GM18526 (cell line): Measurements from ENCODE around the gene ROR1.

Source experiments
- POLR2A ChIP-seq: IDR thresholded peaks from 3 replicates; pipeline ENCODE4 v1.6.1; 2011; ENCODE audit not compliant: insufficient read length; ENCODE audit errors: extremely low read depth

The ROR1 gene

DNA sequence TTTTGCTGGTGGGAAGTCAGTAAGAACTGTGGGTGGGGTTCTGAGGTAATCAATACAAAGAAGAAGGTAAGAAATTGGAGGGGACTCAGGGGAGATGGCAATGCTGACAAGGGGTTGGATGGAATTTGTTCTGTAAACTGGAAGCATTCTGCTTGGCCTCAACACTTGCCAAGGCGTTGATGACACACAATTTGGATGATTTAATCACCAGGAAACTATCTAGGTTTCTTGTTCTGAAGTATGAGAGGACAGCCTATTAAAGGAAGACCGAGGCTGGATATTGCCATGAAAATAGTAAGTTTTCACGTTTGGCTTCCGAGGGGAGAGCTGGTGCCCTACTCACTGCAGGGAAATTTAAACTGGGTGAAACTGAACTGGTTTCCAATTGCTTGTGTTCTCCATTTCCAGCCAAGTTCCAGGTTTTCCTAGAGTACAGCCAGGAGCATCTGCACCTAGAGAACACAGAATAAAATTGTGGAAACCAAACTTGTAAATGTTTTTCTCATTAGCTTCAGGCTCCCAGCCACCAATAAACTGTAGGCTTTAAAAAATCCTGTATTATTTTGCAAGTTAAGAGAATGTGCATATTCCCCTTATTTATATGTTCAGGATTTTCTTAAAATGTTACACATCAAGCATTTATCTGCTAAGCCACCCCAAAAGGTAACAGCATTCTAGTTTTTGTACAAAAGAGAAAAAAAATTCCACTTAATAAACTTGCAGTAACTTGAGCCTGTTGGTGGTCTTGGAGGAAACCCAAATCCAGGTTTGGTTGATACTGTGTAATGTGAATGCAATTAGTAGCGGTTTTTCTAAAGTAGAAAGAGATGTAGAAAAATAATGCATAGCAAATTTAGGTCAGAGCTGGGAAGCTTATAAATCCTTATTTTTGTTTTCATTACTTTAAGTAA, 53.8 kb downstream of the ROR1 start:
- no peak for TF ChIP-seq POLR2A

DNA sequence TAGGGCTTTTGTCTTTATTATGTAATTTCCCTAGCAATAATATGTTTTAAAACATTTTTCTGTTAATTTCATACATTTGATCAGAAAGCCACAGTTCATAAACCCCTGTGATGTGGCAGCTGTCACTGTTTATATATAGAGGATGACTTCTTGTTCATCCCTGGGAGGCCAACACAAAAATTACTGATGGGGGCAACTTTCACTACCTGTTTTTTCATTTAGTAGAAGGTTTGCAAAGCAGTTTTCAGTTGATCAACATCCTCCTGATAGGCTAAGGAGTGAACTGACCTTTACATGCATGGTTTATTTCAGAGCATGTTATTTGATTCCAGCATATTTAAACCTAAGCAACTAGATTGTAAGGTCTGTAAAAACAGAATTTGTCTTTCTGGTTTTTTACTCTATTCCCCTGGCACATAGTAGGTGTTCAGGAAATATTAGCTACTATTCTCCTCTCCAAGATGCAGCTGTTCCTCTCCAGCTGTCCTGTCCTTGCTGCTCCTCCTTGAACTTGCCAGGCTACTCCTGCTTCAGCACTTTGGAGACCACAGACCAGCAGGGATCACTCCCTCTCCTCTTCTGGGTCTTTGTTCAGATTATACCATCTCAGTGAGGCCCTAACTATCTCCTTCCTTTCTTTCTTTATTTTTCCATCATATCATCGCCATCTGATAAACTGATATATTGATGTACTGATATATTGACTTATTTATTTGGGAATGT, 54.7 kb downstream of the ROR1 start:
- TF ChIP-seq POLR2A = no peak

DNA sequence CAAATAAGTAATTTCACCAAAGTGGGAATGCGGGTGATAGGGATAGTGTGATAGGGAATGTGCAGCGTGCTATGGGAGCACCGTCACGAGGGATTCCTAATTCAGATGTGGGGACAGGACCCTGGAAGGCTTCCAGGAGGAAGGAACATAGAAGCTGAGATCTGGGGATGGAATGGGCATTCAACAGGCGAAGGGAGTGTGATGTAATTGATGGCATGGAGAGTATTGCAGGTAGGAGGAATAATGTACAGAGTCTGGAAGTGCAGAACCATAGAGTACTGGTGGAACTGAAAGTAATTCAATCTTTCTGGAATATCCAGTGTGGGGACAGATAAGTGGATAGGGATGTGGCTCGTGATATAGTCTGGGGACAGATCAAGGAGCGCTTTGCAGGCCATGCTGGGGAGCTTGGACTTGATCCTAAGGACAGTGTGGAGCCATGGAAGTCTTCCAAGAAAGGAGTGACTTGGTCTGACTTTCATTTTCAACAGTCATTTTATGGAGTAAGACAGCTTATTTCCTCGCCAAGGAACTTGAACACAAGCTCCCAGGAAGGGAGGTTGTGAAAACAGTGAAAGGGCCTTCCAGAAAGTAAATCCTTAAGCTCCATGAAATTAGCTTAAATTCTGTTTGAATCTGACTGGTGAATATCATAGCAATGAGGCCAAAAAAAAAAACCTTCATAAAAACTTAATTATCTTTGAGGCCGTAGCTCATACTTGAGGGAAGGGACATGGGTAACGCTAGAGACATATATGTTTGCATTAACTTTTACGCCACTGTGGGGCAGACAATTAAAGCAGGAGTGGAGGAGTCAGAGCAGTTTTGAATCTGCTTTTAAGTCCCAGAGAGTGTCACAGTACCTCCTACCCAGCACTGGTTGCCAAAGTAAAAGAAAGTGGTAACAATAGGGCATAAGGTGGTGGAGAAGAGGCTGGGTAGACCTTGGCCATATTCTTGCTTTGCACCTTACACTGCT, 55.8 kb downstream of the ROR1 start:
- TF ChIP-seq POLR2A = no peak

DNA sequence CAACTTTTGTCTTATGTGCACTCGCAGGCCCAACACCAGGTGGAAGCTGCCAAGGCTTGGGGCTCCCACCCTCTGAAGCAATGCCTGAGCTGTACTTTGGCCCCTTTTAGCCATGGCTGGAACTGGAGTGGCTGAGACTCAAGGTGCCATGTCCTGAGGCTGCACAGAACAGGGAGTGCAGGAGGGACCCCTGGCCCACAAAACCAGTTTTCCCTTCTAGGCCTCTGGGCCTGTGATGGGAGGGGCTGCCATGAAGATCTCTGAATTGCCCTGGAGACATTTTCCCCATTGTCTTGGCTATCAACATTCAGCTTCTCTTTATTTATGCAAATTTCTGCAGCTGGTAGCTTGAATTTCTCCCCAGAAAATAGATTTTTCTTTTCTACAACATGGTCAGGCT, 57.6 kb downstream of the ROR1 start:
- TF ChIP-seq POLR2A = no peak

DNA sequence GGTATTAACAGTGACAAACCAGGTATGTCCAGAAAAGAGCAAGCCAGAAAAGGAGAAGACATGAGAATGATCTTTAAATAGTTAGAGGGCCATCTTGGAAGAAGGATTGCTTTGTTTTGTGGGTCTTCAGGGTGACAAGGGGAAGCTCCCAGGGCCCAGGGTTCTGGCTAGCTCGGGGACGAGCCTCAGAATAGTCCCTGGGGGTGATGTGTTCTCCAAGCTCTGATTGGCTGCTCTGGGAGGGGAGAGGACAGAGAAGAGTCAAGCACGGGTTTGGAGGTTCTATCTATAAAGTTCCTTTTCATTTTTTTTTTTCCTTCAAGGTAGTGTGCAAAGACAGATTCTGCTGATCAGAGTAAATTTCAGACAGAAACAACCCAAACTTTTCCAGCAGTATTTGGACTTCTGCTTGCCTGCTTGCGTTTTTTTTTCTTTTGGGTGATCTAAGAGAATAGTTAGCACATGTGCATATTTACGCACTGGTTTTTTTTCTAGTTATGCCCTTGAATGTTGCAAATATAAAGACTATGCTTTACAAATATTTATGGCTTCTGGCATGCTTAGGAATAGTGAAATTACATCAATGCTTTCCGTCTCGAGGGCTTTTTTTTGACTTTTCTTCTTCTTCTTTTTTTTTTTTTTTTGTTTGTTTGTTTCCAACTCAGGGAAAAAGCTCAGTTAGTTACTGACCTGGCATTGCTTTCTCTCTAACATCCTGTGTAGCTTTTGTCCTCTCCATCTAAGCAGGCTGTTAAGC, 59.7 kb downstream of the ROR1 start:
- TF ChIP-seq POLR2A = no peak

DNA sequence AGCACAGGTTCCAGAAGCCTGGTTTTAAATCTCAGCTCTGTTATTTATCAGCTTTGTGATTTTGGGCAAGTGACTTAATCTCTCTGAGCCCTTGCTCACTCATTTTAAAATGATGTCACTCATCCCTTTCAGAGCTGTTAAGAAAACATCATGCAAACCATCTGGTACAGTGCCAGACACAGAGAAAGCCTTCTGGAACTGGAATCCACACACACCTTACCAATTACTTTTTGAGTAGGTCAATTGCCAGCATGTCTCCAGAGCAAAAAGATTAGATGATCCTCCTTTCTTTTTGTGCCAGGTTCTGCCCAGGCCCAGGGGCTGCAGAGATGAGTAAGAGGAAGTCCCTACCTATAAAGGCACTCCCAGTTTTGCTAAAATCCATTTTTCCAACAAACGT, 61.3 kb downstream of the ROR1 start:
- TF ChIP-seq POLR2A = no peak

DNA sequence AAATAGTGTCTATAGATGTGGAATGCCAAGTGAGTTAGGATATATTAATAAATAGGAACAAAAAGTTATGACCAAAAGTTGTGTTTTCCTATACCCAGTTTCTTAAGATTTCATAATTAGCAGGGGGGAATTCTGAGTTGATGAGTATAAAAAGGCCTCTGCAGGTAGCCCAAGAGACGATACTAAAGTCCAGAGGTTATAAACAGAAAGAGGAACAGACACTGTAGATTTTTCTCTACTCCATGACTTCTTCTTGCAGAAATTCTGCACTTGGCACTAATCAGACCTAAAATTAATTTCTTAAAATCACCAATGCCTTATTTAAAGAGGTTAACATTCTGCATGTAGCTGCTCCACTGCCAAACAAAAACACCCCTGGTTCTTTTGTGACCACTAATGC, 62.6 kb downstream of the ROR1 start:
- no peak for TF ChIP-seq POLR2A

DNA sequence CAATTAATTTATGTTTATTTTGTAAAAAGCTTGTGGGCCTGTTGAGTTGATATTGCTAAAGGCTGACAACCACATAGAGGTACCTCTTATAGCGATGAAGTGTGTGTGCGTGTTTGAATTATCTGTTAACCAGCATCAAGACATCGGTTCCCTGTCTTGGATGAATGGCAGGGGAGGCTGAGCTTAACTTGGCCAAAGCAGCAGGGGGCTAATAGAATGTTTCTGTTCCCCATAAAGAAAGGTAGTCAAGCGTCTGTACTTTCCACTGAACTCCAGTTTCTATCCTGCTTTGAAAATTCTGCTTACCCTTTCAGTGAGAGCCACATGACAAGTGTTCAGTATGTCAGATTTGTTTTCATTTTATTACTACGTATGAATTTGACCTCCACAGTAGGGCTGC, 63.0 kb downstream of the ROR1 start:
- TF ChIP-seq POLR2A = no peak

DNA sequence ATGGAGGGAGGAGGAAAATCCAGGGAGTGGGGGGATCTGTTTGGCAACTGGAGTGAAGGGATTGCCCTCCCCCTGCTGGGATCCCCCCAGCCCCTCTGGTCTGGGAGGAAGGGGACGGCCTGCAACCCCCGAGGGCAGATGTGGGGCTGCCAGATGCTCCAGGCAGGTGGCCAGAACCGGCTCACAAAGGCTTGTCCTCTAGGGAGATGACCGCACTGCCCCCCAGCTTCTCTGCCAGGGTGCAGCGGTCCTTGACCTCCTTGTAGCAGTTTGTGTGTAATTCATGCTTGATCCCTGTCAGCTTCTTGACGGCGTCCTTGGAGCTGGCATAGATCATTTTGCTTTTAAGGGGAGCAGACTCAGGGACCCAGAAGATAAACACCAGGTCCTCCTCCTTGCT, 69.2 kb downstream of the ROR1 start:
- no peak for TF ChIP-seq POLR2A

DNA sequence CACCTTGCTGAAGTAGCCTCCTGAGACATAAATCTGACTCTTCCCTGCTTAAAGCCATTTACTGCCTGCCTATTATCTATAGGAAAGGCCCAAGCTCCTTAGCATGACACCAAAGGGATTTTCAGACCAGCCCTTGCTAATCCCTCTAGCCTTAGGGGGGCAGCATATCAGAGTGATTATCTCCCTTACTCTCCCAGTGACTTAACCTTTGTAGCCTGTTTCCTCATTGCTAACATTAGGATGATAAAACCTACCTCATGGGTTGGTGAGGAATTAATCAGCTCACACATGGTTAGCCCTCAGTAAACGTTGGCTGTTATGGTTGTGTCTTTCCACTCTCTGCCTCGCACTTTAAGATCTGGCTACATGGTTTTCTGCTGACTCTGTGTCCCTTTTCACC, 70.1 kb downstream of the ROR1 start:
- no peak for TF ChIP-seq POLR2A

DNA sequence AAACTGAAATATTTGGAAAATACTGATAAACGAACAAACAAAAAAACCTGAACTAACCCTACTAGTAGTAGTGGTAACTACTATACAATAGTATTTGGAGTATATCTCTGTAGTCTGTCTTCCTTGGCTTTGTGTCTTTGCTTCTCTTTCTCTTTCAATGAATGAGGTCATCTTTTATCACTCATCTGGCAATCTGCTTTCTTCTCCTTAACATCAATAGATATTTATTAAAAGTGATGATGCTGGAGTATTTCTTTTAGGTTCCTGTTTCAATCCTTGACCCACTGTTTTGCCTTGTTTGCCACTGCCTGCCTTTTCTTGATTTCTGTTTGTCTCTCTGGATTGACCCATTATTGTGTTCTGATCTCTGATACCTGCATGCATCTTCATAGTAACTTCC, 71.5 kb downstream of the ROR1 start:
- TF ChIP-seq POLR2A = no peak

DNA sequence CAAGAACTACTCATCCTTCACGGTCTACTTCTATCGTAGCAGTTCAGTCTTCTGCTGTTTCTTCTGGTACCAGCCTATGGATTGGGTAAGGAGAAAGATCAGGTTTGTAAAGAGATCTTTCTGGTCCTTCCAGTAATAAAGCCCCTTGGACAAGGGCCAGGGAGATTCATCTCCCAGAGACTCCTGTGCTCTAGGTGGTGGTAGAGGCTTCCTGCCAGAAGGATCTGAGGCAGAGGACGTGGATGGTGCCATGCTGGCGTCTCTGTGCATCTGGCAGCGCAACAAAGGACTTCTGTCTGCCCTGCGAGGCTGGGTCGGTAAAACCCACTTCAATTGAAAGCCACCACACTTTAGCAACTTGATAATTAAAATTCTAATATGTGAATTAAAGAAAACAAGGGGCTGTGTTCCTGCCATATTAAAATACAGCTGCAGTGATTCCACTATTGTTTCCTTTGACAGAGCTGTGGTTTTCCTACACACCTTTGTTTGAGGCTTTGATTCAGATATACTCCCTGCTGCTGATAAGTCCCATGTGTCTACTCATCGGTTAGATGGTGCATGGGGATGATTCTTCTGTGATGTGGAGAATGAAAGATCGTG, 73.6 kb downstream of the ROR1 start:
- no peak for TF ChIP-seq POLR2A

DNA sequence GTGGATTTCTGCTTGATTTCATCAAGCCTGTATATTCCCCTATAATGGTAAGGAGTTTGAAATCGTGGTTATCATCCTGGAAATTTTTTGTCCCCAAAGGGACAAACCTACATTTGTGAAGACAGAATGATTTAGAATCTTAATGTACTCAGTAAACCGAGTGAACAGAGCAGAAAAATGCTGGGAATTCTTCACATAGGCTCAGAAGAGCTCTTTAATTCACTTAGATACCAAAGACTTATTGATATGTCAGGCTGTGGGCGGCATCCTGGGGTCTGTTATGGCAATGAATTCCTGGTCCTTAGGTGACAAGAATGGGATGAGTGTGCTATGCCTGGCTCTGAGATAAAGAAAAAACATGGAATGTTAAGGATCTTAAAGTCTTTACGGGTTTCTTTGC, 74.9 kb downstream of the ROR1 start:
- TF ChIP-seq POLR2A = no peak

DNA sequence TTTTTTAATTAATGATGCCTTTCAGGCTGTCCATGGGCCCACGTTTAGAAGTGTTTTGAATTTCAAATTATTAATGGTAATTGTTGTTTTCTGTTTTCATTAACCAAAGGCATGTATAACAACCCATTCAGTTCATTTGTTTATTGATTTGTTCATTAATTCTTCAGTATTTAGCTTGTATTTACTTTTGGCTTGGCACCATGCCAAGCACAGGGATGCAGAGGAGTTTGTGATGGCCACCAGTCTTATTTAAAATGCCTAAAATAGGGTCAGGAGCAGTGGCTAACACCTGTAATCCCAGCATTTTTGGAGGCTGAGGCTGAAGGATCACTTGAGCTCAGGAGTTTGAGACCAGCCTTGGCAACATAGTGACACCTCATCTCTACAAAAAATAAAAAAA, 75.3 kb downstream of the ROR1 start:
- TF ChIP-seq POLR2A = no peak

DNA sequence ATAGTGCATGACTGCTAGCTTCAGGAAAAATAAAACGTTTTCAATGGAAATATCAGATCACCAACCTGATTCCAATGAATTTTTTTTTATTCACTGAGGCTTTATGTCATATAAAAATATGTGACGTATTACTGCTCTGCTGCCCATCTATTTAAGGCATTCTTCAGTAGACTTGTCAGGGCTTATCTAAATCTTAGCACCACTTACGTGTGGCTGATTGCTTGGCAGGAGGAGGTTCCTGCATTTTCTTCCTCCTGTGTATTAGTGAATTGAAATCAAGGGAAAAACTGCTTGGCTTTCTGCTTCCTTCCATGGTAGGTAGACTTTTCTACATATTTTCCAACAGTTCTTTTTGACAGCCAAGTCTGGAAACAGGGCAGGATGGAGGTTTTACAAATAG, 80.3 kb downstream of the ROR1 start:
- no peak for TF ChIP-seq POLR2A

DNA sequence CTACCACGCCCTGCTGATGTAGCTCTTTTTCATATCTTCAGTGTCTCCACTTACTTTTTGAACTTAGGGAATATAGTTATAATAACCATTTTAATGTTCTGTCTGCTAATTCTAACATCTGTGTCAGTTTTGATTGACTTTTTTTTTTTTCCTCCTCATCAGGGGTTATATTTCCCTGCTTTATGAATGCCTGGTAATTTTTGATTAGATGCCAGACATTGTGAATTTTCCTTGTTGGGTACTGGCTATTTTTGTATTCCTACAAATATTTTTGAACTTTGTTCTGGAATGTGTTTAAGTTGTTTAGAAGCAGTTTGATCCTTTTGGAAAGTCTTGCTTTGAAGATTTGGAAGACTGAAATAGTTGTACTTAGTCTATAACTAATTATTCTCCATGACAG, 82.1 kb downstream of the ROR1 start:
- TF ChIP-seq POLR2A = no peak
